NT2/D1 (cell line): ENCODE data around the gene ABCA3.
A peak's percentile ranks its signal among the peaks of the same experiment; 100 is the strongest.
"Not testable (repeated sequence)": the region's sequence is repeated elsewhere in the genome, so short reads cannot be mapped to it uniquely, and the experiment has no call there.

Source experiments
- DNase-seq: peaks from one replicate; pipeline ENCODE4 v3.0.0-alpha.2; 2011; ENCODE audit warnings: low read depth, low spot score
- H3K27me3 ChIP-seq: 2 replicates; pipeline ENCODE4 v1.6.0; 2011; ENCODE audit warnings: mild to moderate bottlenecking; ENCODE audit not compliant: insufficient read length, insufficient read depth
- H3K36me3 ChIP-seq: 2 replicates; pipeline ENCODE4 v1.6.1; 2011; ENCODE audit warnings: mild to moderate bottlenecking, low read length, mixed read lengths; ENCODE audit not compliant: insufficient read depth, insufficient read length
- H3K4me1 ChIP-seq: 2 replicates; pipeline ENCODE4 v1.5.1; 2011; ENCODE audit not compliant: insufficient read depth, insufficient read length
- H3K4me3 ChIP-seq: 2 replicates; pipeline ENCODE4 v1.5.1; 2011; ENCODE audit warnings: low read depth; ENCODE audit not compliant: insufficient read length
- H3K9ac ChIP-seq: 2 replicates; pipeline ENCODE4 v1.6.0; 2011; ENCODE audit warnings: low read depth; ENCODE audit not compliant: insufficient read length
- H3K9me3 ChIP-seq: 2 replicates; pipeline ENCODE4 v1.5.1; 2011; ENCODE audit warnings: mild to moderate bottlenecking, low read length; ENCODE audit not compliant: insufficient read depth
- SUZ12 ChIP-seq: IDR thresholded peaks from 2 replicates; pipeline ENCODE4 v1.6.1; 2011; ENCODE audit not compliant: insufficient read length, insufficient read depth; ENCODE audit errors: extremely low read depth
- YY1 ChIP-seq: IDR thresholded peaks from 2 replicates; pipeline ENCODE4 v1.6.1; 2011; ENCODE audit not compliant: insufficient read length, insufficient read depth
- ZNF274 ChIP-seq: IDR thresholded peaks from 2 replicates; pipeline ENCODE4 v1.6.1; 2011; ENCODE audit warnings: mild to moderate bottlenecking, low read depth, low read length

The ABCA3 gene

DNA sequence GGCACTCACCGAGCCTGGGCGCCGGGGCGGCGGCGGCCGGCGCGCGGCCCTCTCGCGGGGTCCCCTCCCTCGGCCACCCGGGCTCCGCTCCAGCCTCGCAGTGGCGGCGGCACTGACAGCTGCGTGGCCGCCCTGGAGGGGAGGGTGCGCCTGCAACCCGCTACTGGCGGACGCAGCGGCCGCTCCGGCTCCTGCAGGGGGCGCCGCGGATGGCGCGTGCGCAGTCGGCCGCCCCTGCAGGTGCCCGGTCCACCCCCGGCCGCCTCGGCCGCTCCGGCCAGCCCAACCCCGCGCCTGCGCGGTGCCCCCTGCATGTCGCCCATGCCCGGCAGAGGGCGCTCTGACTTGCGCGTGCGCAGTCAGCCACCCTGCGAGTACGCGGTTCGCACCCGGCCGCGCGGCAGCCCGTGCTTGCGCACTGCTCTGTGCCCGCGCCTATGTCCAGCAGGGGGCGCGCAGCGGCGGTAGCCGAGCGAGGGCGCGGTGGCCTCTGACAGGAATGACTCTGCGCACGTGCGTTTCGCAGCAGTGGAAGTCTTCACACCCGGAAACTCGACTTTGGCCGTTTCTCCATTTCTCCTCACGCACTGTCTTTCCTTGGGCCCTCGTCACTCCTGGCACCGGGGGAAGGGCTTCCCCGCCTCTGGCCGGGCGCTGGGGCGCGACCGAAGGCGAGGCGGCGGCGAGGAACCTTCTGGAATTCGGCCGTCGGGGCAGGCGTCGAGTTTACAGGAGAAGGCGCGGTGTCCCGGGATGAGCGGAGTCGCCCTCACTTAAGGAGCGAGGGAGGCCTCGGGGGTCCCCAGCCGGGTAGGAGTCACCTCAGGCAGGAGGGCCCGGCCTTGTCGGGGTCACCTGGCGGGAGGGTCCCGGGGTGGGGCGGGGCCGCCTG lies at the start of gene ABCA3:
Gene ABCA3 (minus strand): TSS at position 165 of the 892 bp plus-strand sequence. CDS start 14,262 bp downstream, outside the sequence.
- Histone ChIP-seq H3K27me3 (peaks cover 27% of the 10 kb centered on the region), H3K9me3 (peaks cover 23% of the 10 kb centered on the region; the same call in 1 of the 2 replicates), H3K4me1 (peaks cover 6% of the 10 kb centered on the region), H3K4me3 (peak within 1 kb of the TSS; percentile 73), H3K36me3 (no peaks in the 10 kb centered on the region), H3K9ac (peak within 1 kb of the TSS; percentile 84)
- peak; percentile 94 for DNase-seq
- TF ChIP-seq YY1 (no peak), SUZ12 (no peak), ZNF274 (no peak)

DNA sequence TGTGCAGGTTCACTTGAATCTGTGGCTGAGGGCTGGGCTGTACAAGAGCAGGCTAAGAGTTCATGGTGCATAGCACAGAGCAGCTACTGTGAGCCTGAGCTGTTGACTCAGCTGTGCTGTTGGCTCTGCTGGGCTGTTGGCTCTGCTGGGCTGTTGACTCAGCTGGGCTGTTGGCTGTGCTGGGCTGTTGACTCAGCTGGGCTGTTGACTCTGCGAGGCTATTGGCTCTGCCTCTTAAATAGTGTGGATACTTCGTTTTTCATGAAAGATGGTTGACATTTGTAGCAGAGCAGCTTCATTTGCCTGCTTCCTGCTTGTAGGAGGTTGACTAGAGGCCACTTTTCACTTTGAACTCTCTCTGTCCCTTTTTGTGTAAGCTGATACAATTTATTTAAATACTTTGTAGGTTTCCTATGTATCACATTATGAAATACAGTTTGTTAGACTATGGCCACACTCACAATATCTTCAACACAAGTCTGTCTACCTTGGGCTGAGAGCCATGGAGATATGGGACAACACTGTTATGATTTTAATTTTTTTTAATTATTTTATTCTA lies 48.4 kb upstream of the ABCA3 start:
- Histone ChIP-seq H3K27me3 (no peaks in the 10 kb centered on the region), H3K9ac (no peak overlapping the region), H3K4me1 (no peaks in the 10 kb centered on the region), H3K9me3 (peaks cover 15% of the 10 kb centered on the region), H3K36me3 (no peaks in the 10 kb centered on the region), H3K4me3 (no peak overlapping the region)
- DNase-seq: no peak
- TF ChIP-seq SUZ12 (no peak), YY1 (no peak), ZNF274 (no peak)

DNA sequence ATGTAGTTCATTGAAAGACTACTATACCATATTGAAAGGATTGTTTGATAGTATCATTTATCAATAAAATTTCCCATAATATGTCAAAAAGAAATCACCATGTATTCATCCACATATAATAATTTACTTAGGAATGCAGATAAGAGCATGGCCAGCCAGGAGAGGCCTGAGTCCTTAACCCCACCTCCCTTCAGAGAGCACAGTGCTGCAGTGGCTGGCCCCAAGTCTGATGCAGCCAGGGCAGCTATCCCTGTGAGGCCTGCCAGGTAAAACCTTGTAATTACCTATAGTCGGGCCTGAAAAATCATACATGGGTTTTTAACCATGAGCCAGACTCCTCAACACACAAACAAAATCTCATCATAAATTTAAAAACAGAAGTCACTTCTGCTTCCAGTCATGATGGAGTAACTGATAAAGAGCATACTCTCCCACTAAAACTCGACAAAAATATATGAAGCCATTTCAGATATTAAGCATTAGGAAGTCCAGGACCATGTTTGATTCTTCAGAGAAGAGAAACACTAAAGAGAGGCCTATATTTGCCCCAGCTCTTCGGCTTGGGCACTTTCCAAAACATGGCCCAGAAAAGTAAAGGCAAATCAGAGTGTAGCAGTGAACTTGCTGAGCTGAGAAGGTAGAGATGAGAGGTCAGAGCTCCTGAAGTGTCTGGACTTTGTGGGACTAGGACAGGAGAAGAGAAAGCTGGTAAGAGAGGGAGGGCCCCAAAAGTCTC lies 47.8 kb upstream of the ABCA3 start:
- no peaks in the 10 kb centered on the region for H3K36me3 ChIP-seq
- DNase-seq: no peak
- H3K4me1 ChIP-seq: no peaks in the 10 kb centered on the region
- no peak overlapping the region for H3K9ac ChIP-seq
- peaks cover 15% of the 10 kb centered on the region for H3K9me3 ChIP-seq
- TF ChIP-seq SUZ12: no peak
- TF ChIP-seq YY1: no peak
- TF ChIP-seq ZNF274: no peak
- no peaks in the 10 kb centered on the region for H3K27me3 ChIP-seq
- H3K4me3 ChIP-seq: no peak overlapping the region

DNA sequence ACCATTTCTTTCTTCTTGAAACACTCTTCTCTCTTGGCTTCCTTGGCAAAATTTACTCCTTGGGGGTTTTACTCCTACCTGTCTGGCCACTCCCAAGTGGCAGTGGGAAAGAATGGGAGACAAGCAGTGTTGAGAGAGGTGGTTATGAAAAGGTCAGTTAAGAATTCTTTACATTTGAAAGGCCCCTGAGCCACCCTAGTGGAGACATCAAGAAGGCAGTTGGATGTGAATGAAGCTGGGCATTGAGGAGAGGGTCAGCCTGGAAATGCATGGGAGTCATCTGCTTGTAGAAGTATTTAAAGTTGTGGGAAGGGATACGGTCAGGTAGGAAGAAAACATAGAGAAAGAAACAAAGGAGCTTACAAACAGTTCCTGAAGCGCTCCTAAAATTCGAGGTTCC lies 46.5 kb upstream of the ABCA3 start:
- Histone ChIP-seq H3K4me1 (no peaks in the 10 kb centered on the region), H3K27me3 (no peaks in the 10 kb centered on the region), H3K9me3 (peaks cover 15% of the 10 kb centered on the region), H3K4me3 (no peak overlapping the region), H3K9ac (no peak overlapping the region), H3K36me3 (no peaks in the 10 kb centered on the region)
- TF ChIP-seq SUZ12 (no peak), YY1 (no peak), ZNF274 (no peak)
- DNase-seq: peak; percentile 86

DNA sequence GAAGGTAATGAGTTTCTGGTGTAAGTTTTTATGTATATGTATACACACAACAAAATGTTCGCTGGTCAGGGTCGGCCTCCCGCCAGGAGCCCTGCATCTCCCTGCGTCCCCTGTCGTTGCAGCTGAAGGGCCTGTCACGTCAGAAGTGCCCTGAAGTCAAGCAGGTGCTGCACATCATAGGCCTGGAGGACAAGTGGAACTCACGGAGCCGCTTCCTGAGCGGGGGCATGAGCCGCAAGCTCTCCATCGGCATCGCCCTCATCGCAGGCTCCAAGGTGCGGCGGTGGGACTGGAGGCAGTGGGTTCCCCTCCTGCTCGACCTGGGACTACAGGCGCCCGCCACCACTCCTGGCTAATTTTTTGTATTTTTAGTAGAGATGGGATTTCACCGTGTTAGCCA lies 45.5 kb upstream of the ABCA3 start:
- not testable (repeated sequence) for H3K27me3 ChIP-seq, H3K9ac ChIP-seq, H3K4me1 ChIP-seq, H3K4me3 ChIP-seq, DNase-seq, H3K36me3 ChIP-seq
- H3K9me3 ChIP-seq: peaks cover 15% of the 10 kb centered on the region

DNA sequence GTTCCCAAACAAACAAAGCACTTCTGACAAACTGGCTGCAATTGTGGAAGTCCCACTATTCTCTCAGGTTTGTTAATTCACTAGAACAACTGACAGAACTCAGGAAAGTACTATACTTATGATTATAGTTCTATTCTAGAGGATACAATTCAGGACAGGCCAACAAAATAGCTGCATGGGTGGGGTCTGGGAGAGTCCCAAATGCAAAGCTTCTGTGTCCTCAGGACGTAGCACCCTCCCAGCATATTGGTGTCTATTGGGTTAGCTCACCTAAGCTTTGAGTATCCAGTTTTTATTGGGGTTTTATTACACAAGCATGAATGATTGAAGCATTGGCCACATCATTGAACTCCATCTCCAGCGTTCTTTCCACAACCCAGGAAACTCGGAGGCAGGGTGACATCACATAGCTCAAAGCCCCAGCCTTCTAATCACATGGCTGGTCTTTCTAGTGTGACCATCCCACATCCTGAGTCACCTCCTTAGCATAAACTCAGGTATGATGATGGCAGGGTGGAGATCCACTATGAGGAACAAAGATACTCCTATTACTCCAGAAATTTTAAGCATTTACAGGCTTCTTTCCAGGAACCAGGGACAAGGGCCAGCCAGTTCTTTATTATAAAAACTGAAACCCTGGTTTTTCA lies 44.8 kb upstream of the ABCA3 start:
- TF ChIP-seq SUZ12 (no peak), ZNF274 (no peak), YY1 (no peak)

More for the DNA sequence above, 44.8 kb upstream of the ABCA3 start:
- DNase-seq: no peak
- no peaks in the 10 kb centered on the region for H3K27me3 ChIP-seq
- H3K36me3 ChIP-seq: no peaks in the 10 kb centered on the region
- H3K9ac ChIP-seq: no peak overlapping the region
- no peaks in the 10 kb centered on the region for H3K4me1 ChIP-seq
- no peak overlapping the region for H3K4me3 ChIP-seq
- H3K9me3 ChIP-seq: peaks cover 15% of the 10 kb centered on the region
